Cardiac fibroblast (primary cell): ENCODE data around the gene ABHD13.
"Not testable (repeated sequence)": the region's sequence is repeated elsewhere in the genome, so short reads cannot be mapped to it uniquely, and the experiment has no call there.

Source experiments
- DNase-seq, 2 donors: peaks; one replicate each; pipeline versions ENCODE4 v3.0.0 to v3.0.0-alpha.2; 2010; ENCODE audit warnings: low read depth in 2 of 2
- H3K4me3 ChIP-seq, 2 donors: replicated peaks in 1 of 2; 1 replicate in 1 of 2; 2 replicates in 1 of 2; pipeline ENCODE4 v1.5.1; 2011; ENCODE audit warnings: low read depth in 2 of 2, low read length in 2 of 2, mild to moderate bottlenecking in 2 of 2, moderate library complexity in 1 of 2
- TF ChIP-seq, protein P1 (sequence below): IDR thresholded peaks from one replicate; pipeline ENCODE4 v1.5.1; 2011; ENCODE audit warnings: low read depth, mild to moderate bottlenecking, low read length, inconsistent platforms

ABHD13 gene

DNA sequence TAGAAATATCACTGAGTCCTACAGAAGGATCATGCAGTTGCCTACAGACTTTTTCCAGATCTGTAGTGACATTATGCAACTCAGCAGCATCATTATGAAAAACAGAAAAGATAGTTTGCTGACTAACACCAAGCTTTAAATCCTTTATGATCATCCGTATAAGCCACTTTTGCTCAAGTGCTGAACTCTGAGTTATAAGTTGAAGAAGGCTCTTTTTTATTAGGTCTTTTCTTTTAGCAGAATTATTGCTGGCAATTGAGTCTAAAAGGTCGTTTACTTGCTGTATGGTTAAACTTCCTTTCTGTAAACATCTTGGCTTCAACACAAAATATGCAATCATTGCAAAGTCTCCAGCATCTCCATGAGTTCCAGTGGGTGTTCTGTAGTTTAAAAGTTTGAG is 7.6 kb upstream of the ABHD13 start:
- no peak overlapping the region for H3K4me3 ChIP-seq
- TF ChIP-seq, protein P1, sequence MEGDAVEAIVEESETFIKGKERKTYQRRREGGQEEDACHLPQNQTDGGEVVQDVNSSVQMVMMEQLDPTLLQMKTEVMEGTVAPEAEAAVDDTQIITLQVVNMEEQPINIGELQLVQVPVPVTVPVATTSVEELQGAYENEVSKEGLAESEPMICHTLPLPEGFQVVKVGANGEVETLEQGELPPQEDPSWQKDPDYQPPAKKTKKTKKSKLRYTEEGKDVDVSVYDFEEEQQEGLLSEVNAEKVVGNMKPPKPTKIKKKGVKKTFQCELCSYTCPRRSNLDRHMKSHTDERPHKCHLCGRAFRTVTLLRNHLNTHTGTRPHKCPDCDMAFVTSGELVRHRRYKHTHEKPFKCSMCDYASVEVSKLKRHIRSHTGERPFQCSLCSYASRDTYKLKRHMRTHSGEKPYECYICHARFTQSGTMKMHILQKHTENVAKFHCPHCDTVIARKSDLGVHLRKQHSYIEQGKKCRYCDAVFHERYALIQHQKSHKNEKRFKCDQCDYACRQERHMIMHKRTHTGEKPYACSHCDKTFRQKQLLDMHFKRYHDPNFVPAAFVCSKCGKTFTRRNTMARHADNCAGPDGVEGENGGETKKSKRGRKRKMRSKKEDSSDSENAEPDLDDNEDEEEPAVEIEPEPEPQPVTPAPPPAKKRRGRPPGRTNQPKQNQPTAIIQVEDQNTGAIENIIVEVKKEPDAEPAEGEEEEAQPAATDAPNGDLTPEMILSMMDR: no peak
- no peak for DNase-seq

DNA sequence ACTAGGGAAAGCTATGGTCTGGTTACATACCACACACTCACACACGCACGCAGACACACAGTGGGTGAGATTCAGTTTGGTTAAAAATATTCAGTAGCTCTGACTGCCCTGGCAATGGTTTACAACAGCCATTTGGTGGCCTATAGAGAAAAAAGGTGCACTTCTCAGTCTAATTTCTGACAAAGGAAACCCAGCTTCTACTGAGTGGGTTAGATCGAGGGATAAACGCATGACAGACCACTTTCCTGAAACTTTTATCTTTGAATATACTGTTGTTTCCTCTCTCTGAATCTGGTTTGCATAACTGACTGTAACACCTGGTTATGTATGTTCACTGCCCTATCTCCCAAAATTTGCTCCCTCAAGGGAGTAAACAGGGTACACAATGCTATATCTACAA is 5.3 kb upstream of the ABHD13 start:
- no peak for DNase-seq
- H3K4me3 ChIP-seq: no peak overlapping the region
- TF ChIP-seq, protein P1: no peak

DNA sequence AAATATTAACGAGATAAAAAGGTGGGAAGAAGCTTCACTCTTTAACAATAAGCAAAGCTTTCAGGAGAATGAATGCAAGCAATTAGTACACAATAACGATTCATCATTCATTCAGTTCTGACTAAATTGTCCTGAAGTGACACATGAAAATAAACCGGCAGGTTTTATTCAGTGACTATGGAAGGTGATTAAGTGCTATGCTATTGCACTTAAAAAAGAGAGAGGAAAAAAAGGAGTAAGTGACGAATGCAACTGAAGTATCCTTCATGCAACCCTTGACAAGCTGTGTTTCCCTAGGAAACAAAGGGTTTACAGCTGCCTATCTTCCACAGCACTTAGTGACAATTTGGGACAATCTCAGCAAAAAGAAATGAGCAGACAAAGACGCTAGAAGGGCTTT is 4.2 kb upstream of the ABHD13 start:
- H3K4me3 ChIP-seq: peak overlapping the region in 1 of 2 donors; percentile 67
- DNase-seq: peak in 1 of 2 donors; percentile 48
- TF ChIP-seq, protein P1: no peak

DNA sequence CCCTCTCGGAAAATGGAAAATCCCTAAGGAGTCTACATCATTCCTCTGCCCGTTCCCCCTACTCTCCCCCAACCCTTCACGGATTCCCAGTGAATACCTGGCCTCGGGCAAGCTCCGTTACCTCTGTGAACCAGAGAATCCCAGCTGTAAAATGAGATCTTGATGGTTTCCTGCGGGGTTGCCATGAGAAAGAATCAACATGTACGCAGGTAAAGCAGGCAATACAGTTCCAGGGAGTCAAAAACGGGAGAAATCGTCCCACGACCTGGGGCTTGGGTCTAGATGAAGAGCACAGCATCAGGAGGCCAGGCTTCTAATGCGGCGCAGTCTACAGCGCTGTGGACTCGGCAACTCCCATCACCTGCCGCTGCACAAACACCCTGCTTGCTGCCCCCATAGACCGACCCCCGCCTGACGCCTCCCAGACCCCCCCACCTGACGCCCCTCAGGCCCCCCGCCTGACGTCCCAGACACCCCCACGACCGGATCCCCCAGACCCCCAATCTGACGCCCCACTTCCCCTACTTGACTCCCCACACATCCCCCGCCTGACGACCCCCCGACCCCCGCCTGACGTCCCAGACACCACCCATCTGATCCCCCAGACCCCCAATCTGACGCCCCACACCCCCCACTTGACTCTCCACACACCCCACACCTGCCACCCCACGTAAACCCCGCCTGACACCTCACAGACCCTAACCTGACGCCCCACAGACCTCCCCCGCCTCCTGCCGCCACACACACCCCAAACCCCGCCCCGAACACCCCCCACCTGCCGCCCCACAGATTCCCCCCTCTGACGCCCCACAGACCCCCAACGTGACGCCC is 3.5 kb upstream of the ABHD13 start:
- peak overlapping the region; percentile 56 to 67 for H3K4me3 ChIP-seq
- TF ChIP-seq, protein P1: no peak
- peak in 1 of 2 donors; percentile 5 for DNase-seq

DNA sequence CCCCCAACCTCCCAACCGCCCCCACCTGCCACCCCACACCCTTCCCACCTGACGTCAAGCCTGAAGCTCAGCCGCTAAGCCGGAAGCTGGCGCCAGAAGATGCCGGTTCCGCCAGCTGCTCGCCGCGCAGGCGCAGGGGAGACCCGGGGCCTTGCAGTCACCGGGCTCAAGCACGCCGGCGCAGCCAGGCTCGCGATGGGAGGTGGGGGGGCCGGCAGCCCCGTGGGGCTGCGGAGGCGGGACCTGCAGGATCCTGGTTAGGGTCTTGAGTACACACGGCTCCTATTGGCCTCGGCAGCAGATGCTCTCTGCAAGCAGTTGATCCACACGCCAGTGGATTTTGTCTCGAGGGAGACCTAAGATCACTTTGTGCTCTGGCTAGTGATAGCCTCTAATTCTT is 2.8 kb upstream of the ABHD13 start, which contains the start of gene LIG4:
TSS of gene LIG4 (minus strand) at position 101 of the 400 bp plus-strand sequence. CDS start 4,268 bp downstream, outside the sequence.
- TF ChIP-seq, protein P1: no peak
- H3K4me3 ChIP-seq: peak within 1 kb of the TSS; percentile 56 to 67
- peak; percentile 91 to 95 for DNase-seq

DNA sequence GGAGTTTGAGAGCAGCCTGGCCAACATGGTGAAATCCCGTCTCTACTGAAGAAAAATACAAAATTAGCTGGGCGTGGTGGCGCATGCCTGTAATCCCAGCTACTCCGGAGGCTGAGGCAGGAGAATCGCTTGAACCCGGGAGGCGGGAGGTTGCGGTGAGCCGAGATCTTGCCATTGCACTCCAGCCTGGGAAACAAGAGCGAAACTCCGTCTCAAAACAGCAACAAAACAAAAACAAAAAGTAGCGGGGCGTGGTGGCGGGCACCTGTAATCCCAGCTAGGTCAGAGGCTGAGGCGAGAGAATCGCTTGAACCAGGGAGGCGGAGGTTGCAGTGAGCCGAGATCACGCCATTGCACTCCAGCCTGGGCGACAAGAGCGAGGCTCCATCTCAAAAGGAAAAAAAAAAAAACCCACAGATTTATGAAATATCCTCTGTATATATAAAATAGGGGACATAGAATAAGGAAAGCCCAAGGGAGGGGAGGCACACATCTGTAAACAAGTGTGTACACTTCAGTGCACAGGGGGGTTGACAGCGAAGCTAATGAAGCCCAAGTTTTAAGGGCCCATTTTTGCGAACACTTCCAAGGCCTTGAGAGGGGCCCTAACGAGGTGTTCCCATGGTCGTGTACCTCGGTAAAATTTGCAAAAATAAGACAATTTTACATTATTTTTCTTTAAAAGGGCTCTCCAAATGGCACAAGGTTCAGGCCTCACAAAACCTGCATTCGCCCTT is 717 bp upstream of the ABHD13 start:
- not testable (repeated sequence) for DNase-seq
- H3K4me3 ChIP-seq: peak overlapping the region; percentile 70 to 86

DNA sequence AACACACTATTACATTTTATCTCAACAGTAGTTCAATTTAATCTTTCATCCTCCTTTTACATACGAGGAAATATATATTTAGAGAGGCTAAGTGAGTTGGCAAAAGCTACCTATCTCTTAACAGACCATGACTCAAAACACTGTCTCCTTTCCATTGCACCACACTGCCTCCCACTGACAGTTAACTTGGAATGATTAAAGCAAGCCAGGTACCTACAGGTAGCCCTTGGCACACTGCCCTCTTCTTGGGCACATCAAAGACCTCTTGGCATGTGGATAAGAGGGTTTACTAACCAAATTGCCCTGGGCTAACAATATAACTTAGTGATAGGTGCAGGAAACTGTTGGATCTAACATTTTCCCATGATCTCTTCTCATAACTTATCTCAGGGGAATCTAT is 1.8 kb downstream of the ABHD13 start:
- no peak for DNase-seq
- no peak overlapping the region for H3K4me3 ChIP-seq
- TF ChIP-seq, protein P1: no peak
